GM19239 (cell line): ENCODE measurements around the gene PXDN.
"Not testable (repeated sequence)": the region's sequence is repeated elsewhere in the genome, so short reads cannot be mapped to it uniquely, and the experiment has no call there.

Experiments used
- DNase-seq: peaks from one replicate; pipeline ENCODE4 v3.0.0; 2011; ENCODE audit warnings: low spot score; ENCODE audit not compliant: insufficient read length
- FAIRE-seq: peaks from 2 replicates; lab custom pipeline; 2011; peaks lifted over from hg19 to GRCh38; lab: Jason Lieb, UNC

The PXDN gene

GRCh38 chr2:1728821-1729220 lies 15.5 kb downstream of the PXDN start:
- DNase-seq = no peak
- FAIRE-seq = no peak

- FAIRE-seq (no peak), DNase-seq (no peak)
Measured at GRCh38 chr2:1727796-1728474, 16.4 kb downstream of the PXDN start.

- DNase-seq = no peak
- FAIRE-seq = no peak
Measured at GRCh38 chr2:1727101-1727771, 17.1 kb downstream of the PXDN start.

GRCh38 chr2:1726558-1726957 lies 17.8 kb downstream of the PXDN start:
- DNase-seq = no peak
- no peak for FAIRE-seq

GRCh38 chr2:1724351-1724750 lies 20.0 kb downstream of the PXDN start:
- not testable (repeated sequence) for FAIRE-seq, DNase-seq

- no peak for DNase-seq
- no peak for FAIRE-seq
Measured at GRCh38 chr2:1723397-1724042, 20.8 kb downstream of the PXDN start.

GRCh38 chr2:1722692-1723091 lies 21.6 kb downstream of the PXDN start:
- DNase-seq (no peak), FAIRE-seq (no peak)

- FAIRE-seq = no peak
- no peak for DNase-seq
Measured at GRCh38 chr2:1721706-1722646, 22.3 kb downstream of the PXDN start.

- FAIRE-seq = no peak
- DNase-seq = no peak
Measured at GRCh38 chr2:1718339-1719220, 25.7 kb downstream of the PXDN start.

GRCh38 chr2:1717113-1717512 lies 27.2 kb downstream of the PXDN start:
- no peak for FAIRE-seq
- no peak for DNase-seq

- FAIRE-seq (no peak), DNase-seq (no peak)
Measured at GRCh38 chr2:1716441-1716840, 27.9 kb downstream of the PXDN start.

- not testable (repeated sequence) for FAIRE-seq, DNase-seq
Measured at GRCh38 chr2:1716014-1716305, 28.4 kb downstream of the PXDN start.

- FAIRE-seq (no peak), DNase-seq (no peak)
Measured at GRCh38 chr2:1715184-1716013, 28.9 kb downstream of the PXDN start.

GRCh38 chr2:1714291-1715064 lies 29.8 kb downstream of the PXDN start:
- DNase-seq = no peak

GRCh38 chr2:1713839-1714236 lies 30.5 kb downstream of the PXDN start:
- DNase-seq = no peak
- FAIRE-seq = no peak

More at GRCh38 chr2:1714291-1715064, 29.8 kb downstream of the PXDN start:
- no peak for FAIRE-seq

- no peak for DNase-seq
- no peak for FAIRE-seq
Measured at GRCh38 chr2:1713142-1713838, 31.0 kb downstream of the PXDN start.

GRCh38 chr2:1709946-1710560 lies 34.3 kb downstream of the PXDN start:
- FAIRE-seq = no peak
- DNase-seq = no peak
